ENCODE measurements around the gene GPR35. TPM values are rescaled to one million over a fixed set of nuclear protein-coding genes. Genes with fewer than 3 reads are reported as not detected.

The GPR35 gene
- polyA plus RNA-seq, 1 of the 3 experiments (the other 2 are of a cell fraction): 1.2 TPM

GRCh38 chr2:240635998-240636547 lies 10.8 kb downstream of the GPR35 start (continued):
- TF ChIP-seq, protein P1, sequence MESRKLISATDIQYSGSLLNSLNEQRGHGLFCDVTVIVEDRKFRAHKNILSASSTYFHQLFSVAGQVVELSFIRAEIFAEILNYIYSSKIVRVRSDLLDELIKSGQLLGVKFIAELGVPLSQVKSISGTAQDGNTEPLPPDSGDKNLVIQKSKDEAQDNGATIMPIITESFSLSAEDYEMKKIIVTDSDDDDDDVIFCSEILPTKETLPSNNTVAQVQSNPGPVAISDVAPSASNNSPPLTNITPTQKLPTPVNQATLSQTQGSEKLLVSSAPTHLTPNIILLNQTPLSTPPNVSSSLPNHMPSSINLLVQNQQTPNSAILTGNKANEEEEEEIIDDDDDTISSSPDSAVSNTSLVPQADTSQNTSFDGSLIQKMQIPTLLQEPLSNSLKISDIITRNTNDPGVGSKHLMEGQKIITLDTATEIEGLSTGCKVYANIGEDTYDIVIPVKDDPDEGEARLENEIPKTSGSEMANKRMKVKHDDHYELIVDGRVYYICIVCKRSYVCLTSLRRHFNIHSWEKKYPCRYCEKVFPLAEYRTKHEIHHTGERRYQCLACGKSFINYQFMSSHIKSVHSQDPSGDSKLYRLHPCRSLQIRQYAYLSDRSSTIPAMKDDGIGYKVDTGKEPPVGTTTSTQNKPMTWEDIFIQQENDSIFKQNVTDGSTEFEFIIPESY (IDR thresholded peaks at IDR 0.05; ENCODE audit: borderline replicate concordance, low read depth): no peak
- TF ChIP-seq FOSL2 (IDR thresholded peaks at IDR 0.05; ENCODE audit: borderline replicate concordance, low read depth) (no peak), YY1 (IDR thresholded peaks at IDR 0.05; ENCODE audit: low read depth) (no peak), USF1 (IDR thresholded peaks at IDR 0.05; ENCODE audit: borderline replicate concordance, low read depth) (no peak), TEAD4 (IDR thresholded peaks at IDR 0.05; ENCODE audit: borderline replicate concordance, insufficient read depth) (no peak), ELF1 (IDR thresholded peaks at IDR 0.05) (no peak)

DNA sequence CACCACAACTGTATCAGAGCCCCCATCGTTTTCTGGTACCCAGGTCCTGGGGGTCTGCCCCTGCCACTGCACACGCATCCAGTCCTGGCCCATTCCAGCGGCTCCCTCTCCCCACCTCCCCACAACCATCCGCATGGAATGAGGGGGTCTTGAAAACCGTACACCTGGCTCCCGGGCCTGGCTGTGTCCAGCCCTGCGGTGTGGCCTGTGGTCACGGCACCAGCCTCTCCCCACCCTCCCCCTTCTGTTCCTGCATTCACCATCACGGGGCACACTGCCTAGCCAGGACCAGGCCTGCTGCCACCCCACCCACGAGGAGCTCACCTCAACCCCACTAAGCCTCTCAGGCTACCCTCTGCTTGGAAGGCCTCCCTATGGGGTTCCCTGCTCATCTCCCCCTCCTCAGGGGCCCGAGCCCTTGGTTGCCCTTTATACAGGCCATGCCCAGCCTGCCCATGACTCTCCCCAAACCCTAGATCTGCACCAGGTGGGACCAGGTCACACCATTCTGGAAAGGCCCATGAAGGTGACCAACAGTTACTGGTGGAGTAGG lies 11.4 kb downstream of the GPR35 start:
- Histone ChIP-seq H4K20me1 (ENCODE audit: insufficient read depth) (no peaks in the 10 kb centered on the region), H3K27me3 (ENCODE audit: insufficient read depth) (no peaks in the 10 kb centered on the region), H3K9ac (no peak overlapping the region), H3K27ac (ENCODE audit: low read depth in 2 of 2, low read length in 1 of 2) (no peak overlapping the region), H3F3A (replicated peaks; ENCODE audit: insufficient read depth) (no peaks in the 10 kb centered on the region), H3K9me3 (no peaks in the 10 kb centered on the region), H3K79me2 (ENCODE audit: insufficient read depth) (no peaks in the 10 kb centered on the region), H3K4me1 (ENCODE audit: control insufficient read depth in 1 of 2, insufficient read depth in 2 of 2, low read depth in 1 of 2, low read length in 1 of 2) (no peaks in the 10 kb centered on the region), H3K4me3 (ENCODE audit: low read depth in 2 of 2, low read length in 1 of 2) (no peak overlapping the region), H3K4me2 (no peak overlapping the region), H2AFZ (ENCODE audit: low read depth) (no peak overlapping the region), H3K9me2 (no peaks in the 10 kb centered on the region), H3K36me3 (replicated peaks in 1 of 2; ENCODE audit: control insufficient read depth in 1 of 2, insufficient read depth in 2 of 2, low read length in 1 of 2) (no peaks in the 10 kb centered on the region)
- TF ChIP-seq CHD2 (IDR thresholded peaks at IDR 0.05; ENCODE audit: low read length, partially characterized antibody) (no peak), NRF1 (IDR thresholded peaks at IDR 0.05; ENCODE audit: low read depth, low read length) (no peak), JUND (IDR thresholded peaks at IDR 0.05) (no peak), USF1 (IDR thresholded peaks at IDR 0.05; ENCODE audit: borderline replicate concordance, low read depth) (no peak), REST (IDR thresholded peaks at IDR 0.05; ENCODE audit: low read depth, low read length) (no peak), TAF1 (IDR thresholded peaks at IDR 0.05; ENCODE audit: borderline replicate concordance, low read depth, low read length) (no peak), SMC3 (IDR thresholded peaks at IDR 0.05; ENCODE audit: low read depth, low read length) (no peak), FOSL2 (IDR thresholded peaks at IDR 0.05; ENCODE audit: borderline replicate concordance, low read depth) (no peak), POLR2AphosphoS5 (IDR thresholded peaks at IDR 0.05; ENCODE audit: low read depth, low read length) (no peak), FOXJ3 (CRISPR knock-in tag; IDR thresholded peaks at IDR 0.05) (no peak), GATA2 (CRISPR knock-in tag; IDR thresholded peaks at IDR 0.05) (no peak), RXRA (IDR thresholded peaks at IDR 0.05; ENCODE audit: borderline replicate concordance, low read depth) (no peak), NFIC (IDR thresholded peaks at IDR 0.05; ENCODE audit: borderline replicate concordance) (no peak), TCF12 (IDR thresholded peaks at IDR 0.05) (no peak)
- TF ChIP-seq, protein P2, sequence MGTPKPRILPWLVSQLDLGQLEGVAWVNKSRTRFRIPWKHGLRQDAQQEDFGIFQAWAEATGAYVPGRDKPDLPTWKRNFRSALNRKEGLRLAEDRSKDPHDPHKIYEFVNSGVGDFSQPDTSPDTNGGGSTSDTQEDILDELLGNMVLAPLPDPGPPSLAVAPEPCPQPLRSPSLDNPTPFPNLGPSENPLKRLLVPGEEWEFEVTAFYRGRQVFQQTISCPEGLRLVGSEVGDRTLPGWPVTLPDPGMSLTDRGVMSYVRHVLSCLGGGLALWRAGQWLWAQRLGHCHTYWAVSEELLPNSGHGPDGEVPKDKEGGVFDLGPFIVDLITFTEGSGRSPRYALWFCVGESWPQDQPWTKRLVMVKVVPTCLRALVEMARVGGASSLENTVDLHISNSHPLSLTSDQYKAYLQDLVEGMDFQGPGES (IDR thresholded peaks at IDR 0.05; ENCODE audit: low read depth, low read length): no peak
- TF ChIP-seq, protein P3, sequence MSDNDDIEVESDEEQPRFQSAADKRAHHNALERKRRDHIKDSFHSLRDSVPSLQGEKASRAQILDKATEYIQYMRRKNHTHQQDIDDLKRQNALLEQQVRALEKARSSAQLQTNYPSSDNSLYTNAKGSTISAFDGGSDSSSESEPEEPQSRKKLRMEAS (IDR thresholded peaks at IDR 0.05; ENCODE audit: low read depth): no peak
- DNase-seq: peak; percentile 15
- 56% methylated on average over 8 of the region's 11 CpGs for WGBS (ENCODE audit: low lambda C conversion rate)
- ChIA-PET CTCF (interaction anchor here (0.8 kb wide), 1 partner anchor 204 kb away, joined by 3 read pairs; no protein-coding TSS in a partner anchor), POLR2A (no interaction called here)

Measured in SK-N-SH (cell line).